ENCODE results near the gene RHBDF2. TPM values are rescaled to one million over a fixed set of nuclear protein-coding genes. Genes with fewer than 3 reads are reported as not detected.

Gene RHBDF2
- total RNA-seq, 4 donors from 2014 or later = 11.3 to 47.4 (median 23.2) TPM

GRCh38 chr17:76467809-76468633, 33.2 kb downstream of the RHBDF2 start:
- no peak overlapping the region for H3K4me3 ChIP-seq
- no peaks in the 10 kb centered on the region for H3K36me3 ChIP-seq
- intact Hi-C loops (cut with DNase I; ENCODE audit: low total_unique reads) (no loop called here), in situ Hi-C loops (cut with MboI; ENCODE audit: low pct_ligation_motif_present in 1 of 4, low pct_unique_long_range_greater_than_20kb in 1 of 4, low sequenced_read_pairs in 3 of 4) (loop anchor here (5.0 to 10.0 kb wide), 2 partner anchors 39 to 47 kb away; no protein-coding TSS in a partner anchor)
- no peaks in the 10 kb centered on the region for H3K9me3 ChIP-seq
- no peak overlapping the region for H3K27ac ChIP-seq
- no peaks in the 10 kb centered on the region for H3K27me3 ChIP-seq
- 77 to 100% methylated on average over 1 to 8 of the region's 8 CpGs for WGBS, 2 donors (ENCODE audit: low coverage in 1 of 2)
- H3K4me1 ChIP-seq = peaks cover 0 to 4% (median 0%) of the 10 kb centered on the region in 4 donors
- DNase-seq = no peak
- TF ChIP-seq POLR2AphosphoS5 (IDR thresholded peaks at IDR 0.05) (no peak), POLR2A (IDR thresholded peaks at IDR 0.05) (no peak)

GRCh38 chr17:76467366-76467765, 33.9 kb downstream of the RHBDF2 start, which contains the start of gene AANAT:
TSS of gene AANAT (plus strand) at chr17:76467603. CDS start at chr17:76468747, 1,144 bp downstream.
- Histone ChIP-seq H3K27ac (no peak within 1 kb of the TSS), H3K9me3 (no peaks in the 10 kb centered on the region), H3K4me1 (peaks cover 0 to 4% (median 0%) of the 10 kb centered on the region in 4 donors), H3K4me3 (no peak within 1 kb of the TSS), H3K27me3 (no peaks in the 10 kb centered on the region), H3K36me3 (no peaks in the 10 kb centered on the region)
- TF ChIP-seq CTCF (IDR thresholded peaks at IDR 0.05) (no peak), POLR2AphosphoS5 (IDR thresholded peaks at IDR 0.05) (no peak), POLR2A (IDR thresholded peaks at IDR 0.05) (no peak), EP300 (IDR thresholded peaks at IDR 0.05; ENCODE audit: low read depth) (no peak)
- WGBS, 2 donors (ENCODE audit: low coverage in 1 of 2) = 77% methylated on average over 11 of the region's 11 CpGs; no CpG with 5 or more reads in 1 of the 2 donors
- intact Hi-C loops (cut with DNase I; ENCODE audit: low total_unique reads) (no loop called here), in situ Hi-C loops (cut with MboI; ENCODE audit: low pct_ligation_motif_present in 1 of 4, low pct_unique_long_range_greater_than_20kb in 1 of 4, low sequenced_read_pairs in 3 of 4) (loop anchor here (5.0 to 10.0 kb wide), 2 partner anchors 40 to 47 kb away; no protein-coding TSS in a partner anchor)
- DNase-seq = no peak

GRCh38 chr17:76466775-76467130, 34.5 kb downstream of the RHBDF2 start:
- Histone ChIP-seq H3K27me3 (no peaks in the 10 kb centered on the region), H3K4me3 (no peak overlapping the region), H3K9me3 (no peaks in the 10 kb centered on the region), H3K36me3 (no peaks in the 10 kb centered on the region), H3K4me1 (peaks cover 0 to 4% (median 0%) of the 10 kb centered on the region in 4 donors), H3K27ac (no peak overlapping the region)
- TF ChIP-seq EP300 (IDR thresholded peaks at IDR 0.05; ENCODE audit: low read depth) = no peak
- TF ChIP-seq POLR2AphosphoS5 (IDR thresholded peaks at IDR 0.05) = no peak
- no peak for TF ChIP-seq POLR2A (IDR thresholded peaks at IDR 0.05)
- no peak for TF ChIP-seq CTCF (IDR thresholded peaks at IDR 0.05)
- 65 to 79% methylated on average over 4 to 6 of the region's 6 CpGs for WGBS, 2 donors (ENCODE audit: low coverage in 1 of 2)
- no peak for DNase-seq
- intact Hi-C loops (cut with DNase I; ENCODE audit: low total_unique reads) (loop anchor here (1.0 kb wide), 1 partner anchor 40 kb away; no protein-coding TSS in a partner anchor), in situ Hi-C loops (cut with MboI; ENCODE audit: low pct_ligation_motif_present in 1 of 4, low pct_unique_long_range_greater_than_20kb in 1 of 4, low sequenced_read_pairs in 3 of 4) (loop anchor here (5.0 to 10.0 kb wide), 2 partner anchors 41 to 48 kb away; no protein-coding TSS in a partner anchor)

DNA sequence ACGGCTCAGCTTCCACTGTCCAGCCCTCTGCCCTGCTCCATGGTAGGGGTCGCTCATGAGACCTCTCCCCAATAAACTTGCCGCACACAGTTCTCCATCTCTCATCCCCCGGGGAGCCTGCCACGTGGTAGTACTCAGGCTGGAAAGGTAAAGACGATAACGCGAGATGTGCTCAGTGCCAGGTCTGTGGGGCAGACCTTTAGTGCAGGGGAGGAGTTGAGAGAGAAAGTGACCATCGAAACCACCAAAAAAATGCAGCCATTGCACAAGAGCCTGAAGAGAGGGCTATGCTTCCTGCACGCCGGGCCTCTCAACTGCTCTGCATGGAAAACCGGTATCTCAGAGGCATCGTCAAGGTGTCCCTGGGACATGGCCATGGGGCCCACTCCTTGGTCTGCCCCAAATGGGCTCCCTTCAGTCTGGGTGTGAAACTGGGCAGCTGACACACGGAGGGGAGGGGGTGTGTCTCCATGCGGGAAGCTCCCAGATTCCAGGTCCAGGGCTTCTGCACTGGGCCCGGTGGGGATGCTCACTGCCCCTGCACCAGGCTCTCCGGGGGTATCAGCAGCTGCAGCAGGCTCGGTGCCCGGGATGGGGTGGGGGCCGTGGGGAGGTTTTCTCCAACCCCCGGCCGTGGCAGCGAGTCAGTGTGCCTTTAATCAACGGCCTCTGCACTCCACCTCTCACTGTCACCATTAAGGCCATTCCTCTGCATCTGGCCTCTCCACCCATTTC, 38.5 kb downstream of the RHBDF2 start:
- Histone ChIP-seq H3K4me3 (no peak overlapping the region), H3K27ac (no peak overlapping the region), H3K36me3 (no peaks in the 10 kb centered on the region), H3K9me3 (no peaks in the 10 kb centered on the region), H3K4me1 (peaks cover 0 to 4% (median 0%) of the 10 kb centered on the region in 4 donors), H3K27me3 (no peaks in the 10 kb centered on the region)
- no peak for DNase-seq
- 83 to 100% methylated on average over 3 to 20 of the region's 24 CpGs for WGBS, 2 donors (ENCODE audit: low coverage in 1 of 2)
- in situ Hi-C loops (cut with MboI; ENCODE audit: low pct_ligation_motif_present in 1 of 4, low pct_unique_long_range_greater_than_20kb in 1 of 4, low sequenced_read_pairs in 3 of 4) = loop anchor here in 2 of 4 donors (10.0 kb wide), 1 partner anchor 52 kb away; no protein-coding TSS in a partner anchor
- intact Hi-C loops (cut with DNase I; ENCODE audit: low total_unique reads) = no loop called here
- TF ChIP-seq POLR2AphosphoS5 (IDR thresholded peaks at IDR 0.05) (no peak), POLR2A (IDR thresholded peaks at IDR 0.05) (no peak), EP300 (IDR thresholded peaks at IDR 0.05; ENCODE audit: low read depth) (no peak), CTCF (IDR thresholded peaks at IDR 0.05) (no peak)
